GM21360 (cell line): ENCODE results near the gene SPTLC1.
"Not testable (repeated sequence)": the region's sequence is repeated elsewhere in the genome, so short reads cannot be mapped to it uniquely, and the experiment has no call there.

Experiments used
- ATAC-seq: cut with Tn5 transposase; IDR thresholded peaks from one replicate; pipeline ENCODE4 v1.9.1; 2021; ENCODE audit warnings: mild to moderate bottlenecking, moderate library complexity; ENCODE audit not compliant: unreplicated experiment

Gene SPTLC1

DNA sequence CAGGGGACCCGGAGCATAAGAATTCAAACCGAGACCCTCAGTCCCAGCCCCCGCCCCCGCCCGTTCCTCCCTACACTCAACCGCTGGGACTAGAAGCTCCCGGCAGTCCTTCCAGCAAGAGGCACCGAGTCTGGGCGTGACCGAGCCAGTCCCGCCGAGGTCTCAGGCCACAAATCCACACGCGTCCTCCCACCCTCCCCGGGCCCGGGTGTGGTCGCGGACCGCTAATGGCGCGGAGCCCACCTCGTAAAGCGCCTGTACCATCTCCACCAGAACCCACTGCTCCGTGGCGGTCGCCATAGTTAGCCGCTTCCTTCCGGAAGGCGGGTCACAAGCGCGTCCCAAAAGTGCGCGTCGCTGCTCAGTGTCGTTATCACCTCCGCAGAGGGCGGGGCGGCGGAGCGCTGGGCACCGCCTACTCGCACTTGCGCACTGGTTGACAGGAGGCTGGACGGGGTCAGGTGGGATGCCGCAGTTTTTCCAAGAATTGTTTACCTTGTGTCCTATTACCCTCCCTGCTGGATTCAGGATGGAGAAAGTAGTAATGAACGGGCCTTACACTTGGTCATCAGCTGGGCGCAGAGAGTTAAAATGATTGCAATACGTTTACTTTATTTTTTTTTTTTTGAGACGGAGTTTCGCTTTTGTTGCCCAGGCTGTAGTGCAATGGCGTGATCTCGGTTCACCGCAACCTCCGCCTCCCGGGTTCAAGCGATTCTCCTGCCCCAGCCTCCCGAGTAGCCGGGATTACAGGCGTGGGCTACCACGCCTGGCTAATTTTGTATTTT is at the start of gene SPTLC1:
SPTLC1 (minus strand) TSS at position 343 of the 788 bp plus-strand sequence; CDS start at position 300, 43 bp downstream.
- peak; percentile 99 for ATAC-seq

DNA sequence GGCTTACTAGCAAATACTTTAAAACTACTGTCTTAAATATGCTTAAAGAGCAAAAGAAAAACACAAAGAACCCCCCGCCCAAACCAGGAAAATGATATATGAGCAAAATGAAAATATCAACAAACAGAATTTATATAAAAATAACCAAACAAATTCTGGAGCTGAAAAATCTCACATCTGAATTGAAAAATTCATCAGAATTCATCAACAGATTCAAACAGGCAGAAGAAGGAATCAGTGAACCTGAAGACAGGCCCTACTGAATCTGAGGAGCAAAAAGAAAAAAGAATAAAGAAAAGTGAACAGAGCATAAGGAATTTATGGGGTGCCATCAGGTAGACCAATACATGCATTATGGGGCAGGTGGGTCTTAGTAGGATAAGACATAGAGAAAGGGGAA is 49.8 kb upstream of the SPTLC1 start:
- ATAC-seq: no peak

- no peak for ATAC-seq
Observed at GRCh38 chr9:92164490-92164889, 49.3 kb upstream of the SPTLC1 start.

GRCh38 chr9:92163276-92163675 is 48.1 kb upstream of the SPTLC1 start:
- no peak for ATAC-seq

DNA sequence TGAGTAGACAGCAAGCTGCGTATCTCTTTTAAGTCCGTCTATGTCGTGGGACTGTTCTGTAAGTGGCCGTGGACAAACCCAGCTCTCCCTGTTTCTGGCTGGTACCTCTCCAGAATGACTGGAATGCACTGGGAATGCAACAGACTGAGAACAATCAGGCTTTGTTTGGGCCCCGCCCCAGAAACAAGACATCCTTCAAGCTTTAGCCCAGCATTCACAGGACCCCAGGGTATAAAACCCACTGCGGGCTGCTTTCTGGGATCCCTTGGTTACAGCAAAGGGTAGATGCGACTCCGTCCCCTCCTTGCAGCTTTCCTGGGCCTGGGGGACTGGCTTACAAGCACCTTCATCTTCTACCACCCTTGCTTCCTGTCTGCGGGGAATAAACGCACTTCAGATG is 45.6 kb upstream of the SPTLC1 start:
- no peak for ATAC-seq

GRCh38 chr9:92159058-92159457 is 43.8 kb upstream of the SPTLC1 start:
- no peak for ATAC-seq

DNA sequence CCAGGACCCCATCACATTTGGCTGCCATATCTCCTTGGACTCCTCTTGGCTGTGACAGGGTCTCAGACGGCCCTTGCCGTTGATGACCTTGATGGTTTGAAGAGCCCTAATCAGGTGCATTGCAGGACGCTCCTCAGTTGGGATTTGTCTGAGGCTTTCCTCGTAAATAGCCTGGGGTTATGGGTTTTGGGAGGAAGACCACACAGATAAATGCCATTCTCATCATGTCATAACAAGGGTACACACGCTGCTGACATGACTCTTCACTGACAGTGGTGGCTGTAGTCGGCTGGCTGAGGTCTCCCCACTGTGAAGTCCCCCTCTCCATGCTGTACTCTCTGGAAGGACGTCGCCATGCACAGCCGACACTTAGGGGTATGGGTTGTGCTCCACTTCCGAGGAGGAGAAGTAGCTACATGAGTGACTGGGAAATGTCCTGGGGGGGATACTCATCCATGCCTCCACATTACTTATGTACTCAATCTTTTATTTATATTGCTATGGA is 42.9 kb upstream of the SPTLC1 start:
- no peak for ATAC-seq

GRCh38 chr9:92155736-92156135 is 40.5 kb upstream of the SPTLC1 start:
- not testable (repeated sequence) for ATAC-seq

DNA sequence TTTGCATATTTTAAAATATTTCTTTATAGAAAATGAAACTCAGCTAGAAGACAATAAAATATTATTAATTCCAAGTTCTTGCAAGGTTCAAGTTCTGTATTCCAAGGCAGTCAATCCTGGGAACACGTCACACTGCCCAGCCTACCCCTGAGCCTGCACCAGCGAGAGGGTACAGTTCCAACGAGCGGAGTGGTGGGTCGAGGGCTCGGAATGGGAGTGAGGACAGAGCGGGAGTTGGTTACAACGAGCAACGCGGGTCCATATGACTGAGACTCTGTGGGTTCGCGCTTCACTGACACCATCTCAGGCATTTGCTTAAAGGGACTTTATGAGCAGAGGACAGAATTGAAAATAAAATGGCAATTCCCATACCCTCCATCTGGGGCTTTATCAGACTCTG is 40.0 kb upstream of the SPTLC1 start:
- ATAC-seq: no peak

- not testable (repeated sequence) for ATAC-seq
Observed at GRCh38 chr9:92153466-92154415, 38.5 kb upstream of the SPTLC1 start.

DNA sequence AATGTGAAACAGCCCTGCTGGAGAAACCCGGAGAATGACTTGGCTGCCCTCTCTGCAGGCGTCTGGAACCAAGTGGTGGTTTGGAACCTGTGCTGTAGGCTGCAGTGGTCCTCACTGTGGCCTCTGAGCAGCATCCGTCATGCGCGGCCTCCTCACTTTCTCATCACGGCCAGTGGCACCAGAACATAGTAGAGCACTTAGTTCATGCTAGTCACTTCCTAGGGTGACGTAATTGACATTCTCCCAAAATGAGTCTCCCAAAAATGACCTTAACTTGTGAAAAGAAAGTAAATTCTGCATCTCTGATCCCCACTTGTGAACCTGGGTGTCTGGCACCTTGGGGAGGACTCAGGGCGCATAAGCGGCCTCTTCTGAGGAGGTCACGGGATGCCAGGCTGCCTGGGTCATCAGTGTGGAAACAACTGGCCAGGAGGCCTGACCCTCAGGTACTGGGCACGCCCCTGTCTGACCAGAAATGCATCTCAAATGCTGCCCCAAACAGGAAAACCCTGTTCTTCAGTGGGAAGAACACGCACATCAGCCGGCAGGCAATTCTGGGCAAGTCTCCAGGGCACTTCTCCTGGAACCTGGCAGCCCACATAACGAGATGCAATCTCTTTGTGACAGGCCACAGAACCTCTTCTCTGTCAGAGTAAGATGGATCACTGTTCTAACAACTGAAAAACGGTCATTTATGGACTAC is 36.6 kb upstream of the SPTLC1 start:
- no peak for ATAC-seq

DNA sequence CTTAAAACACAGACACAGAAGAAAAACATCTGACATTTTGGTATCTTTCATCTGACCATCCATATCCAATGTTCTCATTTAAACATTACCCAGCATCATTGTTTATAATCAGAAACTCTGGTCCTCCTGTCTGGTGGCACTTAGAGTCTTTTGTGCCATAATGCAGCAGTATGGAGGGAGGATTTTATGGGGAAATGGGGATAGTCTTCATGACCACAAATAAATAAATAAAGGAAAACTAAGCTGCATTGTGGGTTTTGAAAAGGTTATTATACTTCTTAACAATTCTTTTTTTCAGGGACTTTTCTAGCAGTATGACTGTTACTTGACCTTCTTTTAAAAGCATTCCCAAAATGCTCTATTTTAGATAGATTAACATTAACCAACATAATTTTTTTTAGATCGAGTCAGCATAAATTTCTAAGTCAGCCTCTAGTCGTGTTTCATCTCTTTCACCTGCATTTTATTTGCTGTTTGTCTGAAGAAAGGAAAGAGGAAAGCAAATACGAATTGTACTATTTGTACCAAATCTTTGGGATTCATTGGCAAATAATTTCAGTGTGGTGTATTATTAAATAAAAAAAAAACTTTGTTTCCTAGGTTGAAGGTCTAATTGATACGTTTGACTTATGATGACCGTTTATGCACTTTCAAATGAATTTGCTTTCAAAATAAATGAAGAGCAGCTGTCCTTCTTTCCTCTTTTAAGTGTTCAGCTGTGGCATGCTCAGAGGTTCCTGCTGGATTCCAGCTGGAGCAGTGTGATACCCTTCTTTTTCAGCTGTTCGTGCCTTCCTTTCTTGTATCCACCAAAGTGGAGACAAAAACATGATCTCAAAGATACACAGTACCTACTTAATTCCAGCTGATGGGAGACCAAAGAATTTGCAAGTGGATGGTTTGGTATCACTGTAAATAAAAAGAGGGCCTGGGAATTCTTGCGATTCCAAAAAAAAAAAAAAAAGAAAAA is 35.6 kb upstream of the SPTLC1 start:
- not testable (repeated sequence) for ATAC-seq

DNA sequence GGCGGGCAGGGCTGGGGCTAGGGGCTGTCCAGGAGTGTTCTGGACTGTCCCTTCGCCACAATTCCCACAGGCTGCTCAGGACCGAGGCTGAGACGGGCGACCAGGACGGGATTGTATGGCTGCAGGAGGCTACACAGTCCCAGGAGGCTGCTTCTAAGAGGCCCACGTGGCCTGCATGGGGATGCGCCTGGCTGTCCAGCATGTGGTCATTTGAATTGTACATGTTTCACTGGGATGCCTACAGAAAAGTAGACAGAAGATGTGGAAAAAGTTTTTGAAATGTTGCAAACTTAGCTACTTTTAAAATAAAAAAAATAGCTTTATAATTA is 32.6 kb upstream of the SPTLC1 start:
- ATAC-seq: no peak

DNA sequence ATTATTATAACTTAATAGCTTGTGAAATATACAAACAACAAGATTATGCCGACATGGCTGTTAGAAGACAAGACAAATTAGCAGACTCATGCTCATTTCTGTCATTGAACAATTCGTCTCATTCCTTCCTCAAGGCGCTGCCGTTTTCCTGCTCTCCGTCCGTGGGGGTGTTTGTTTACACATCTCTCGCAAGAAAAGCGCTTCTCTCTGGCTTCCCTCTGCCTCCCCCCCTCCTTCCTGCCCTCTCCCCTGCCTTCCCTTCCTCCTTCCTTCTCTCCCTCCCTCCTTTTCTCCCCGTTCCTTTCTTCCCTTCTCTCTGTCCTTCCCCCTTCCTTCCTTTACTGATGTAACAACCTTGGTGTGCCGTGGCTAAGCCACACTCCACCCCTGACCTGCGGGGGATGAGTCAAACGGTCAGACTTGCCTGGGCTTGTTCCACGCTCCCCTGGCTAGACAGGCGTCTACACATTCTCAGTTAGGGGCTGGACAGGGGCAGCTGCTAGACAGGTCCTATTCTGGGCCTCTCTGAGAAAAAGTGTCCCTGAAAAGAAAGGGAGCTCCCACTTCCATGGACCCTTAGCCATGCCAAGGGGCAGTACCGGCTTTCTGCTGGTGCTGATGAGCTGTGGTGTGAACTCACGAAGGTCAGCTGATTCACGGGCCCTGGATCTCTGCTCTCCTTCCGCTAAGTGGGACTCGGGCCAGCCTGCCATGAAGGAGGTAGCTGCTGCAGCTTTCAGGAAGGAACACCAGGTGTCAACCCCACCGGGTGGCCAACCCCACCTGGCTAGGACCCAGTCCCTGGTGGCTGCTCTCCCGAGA is 32.0 kb upstream of the SPTLC1 start:
- no peak for ATAC-seq

DNA sequence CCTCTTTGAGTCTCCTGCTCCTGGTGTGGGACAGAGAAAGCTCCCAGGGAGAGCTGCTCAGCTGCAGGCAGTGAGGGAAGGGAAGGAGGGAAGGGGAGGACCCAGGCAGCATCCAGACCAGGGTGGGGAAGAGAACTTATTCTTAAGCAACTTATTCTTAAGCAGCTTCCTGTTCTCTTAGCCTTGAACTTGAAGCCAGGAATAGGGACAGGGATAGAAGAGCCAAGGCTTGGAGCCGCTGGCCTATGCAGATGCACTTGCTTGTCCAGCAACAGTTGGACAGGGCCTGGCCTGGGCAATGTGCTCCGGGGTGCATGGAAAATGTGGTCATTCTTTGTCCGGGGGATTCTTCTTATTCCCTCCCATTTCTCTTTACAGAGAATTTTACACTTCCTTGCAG is 31.4 kb upstream of the SPTLC1 start:
- ATAC-seq: no peak

- ATAC-seq: not testable (repeated sequence)
Observed at GRCh38 chr9:92145784-92146183, 30.6 kb upstream of the SPTLC1 start.

- ATAC-seq: no peak
Observed at GRCh38 chr9:92142329-92142728, 27.1 kb upstream of the SPTLC1 start.

DNA sequence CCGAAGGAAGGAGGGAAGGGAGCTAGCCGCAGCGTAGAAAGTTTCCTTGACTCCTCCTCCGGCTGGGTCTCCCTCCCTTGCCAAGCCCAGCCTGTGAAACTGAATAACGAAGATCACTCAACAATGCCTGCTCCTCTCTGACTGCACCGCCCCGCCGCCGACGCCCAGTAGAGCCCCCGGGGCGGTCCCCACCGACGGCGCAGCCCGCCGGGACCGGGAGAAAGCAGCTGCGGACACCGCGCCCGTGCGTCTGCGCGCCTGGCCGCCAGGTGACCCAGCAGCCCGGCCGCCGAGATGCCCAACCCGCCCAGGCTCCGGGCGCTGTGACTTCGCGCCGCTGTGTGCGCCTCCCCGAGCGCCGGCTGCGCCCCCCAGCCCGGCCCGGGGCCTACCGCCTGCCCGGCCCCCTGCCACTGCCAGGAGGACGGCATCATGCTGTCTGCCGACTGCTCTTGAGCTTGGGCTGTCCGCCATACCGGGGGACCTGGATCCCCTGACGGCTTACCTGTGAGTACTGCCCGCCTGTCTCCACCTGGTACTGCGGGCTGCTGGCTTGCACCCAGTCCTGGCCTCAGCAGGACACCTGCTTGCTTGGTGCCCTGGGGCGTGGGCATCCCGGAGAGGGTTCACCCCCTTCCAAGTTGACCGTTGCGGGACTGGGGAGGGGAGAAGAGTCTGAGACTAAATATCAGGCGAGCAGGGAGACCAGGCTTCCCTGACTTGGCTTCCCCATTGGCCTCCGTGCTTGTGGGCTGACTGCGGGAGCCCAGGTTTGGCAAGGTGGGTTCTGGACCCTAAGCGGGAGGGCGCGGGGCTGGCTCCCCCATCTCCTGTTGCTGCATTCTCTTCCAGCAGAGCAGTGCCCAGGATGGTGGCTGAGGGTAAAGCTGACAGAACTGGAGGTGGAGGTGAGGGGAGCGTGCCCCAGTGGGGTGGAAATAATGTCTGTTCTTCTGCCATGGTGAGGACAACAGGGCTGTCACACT is 26.2 kb upstream of the SPTLC1 start:
- ATAC-seq: no peak
